Breast epithelium (tissue), 4 donors: ENCODE data around the gene PDE4D. TPM values are rescaled to one million over a fixed set of nuclear protein-coding genes. Genes with fewer than 3 reads are reported as not detected.

ENCODE experiments used
- DNase-seq, 2 donors: peaks; one replicate each; pipeline ENCODE4 v3.0.0-alpha.2; 2019; ENCODE audit warnings: low spot score in 2 of 2
- H3K27ac ChIP-seq, 2 donors: fragments of 200-600 bp; sonication (generic) in 1 of 2; one replicate each; pipeline ENCODE4 v1.5.1; 2016 to 2019; ENCODE audit warnings: mild to moderate bottlenecking in 1 of 2
- H3K27me3 ChIP-seq, 2 donors: fragments of 200-600 bp; sonication (generic) in 1 of 2; one replicate each; pipeline versions ENCODE4 v1.5.1 to v1.6.0; 2017 to 2019; ENCODE audit warnings: control low read depth in 1 of 2, mild to moderate bottlenecking in 1 of 2
- H3K36me3 ChIP-seq: fragments of 200-600 bp; one replicate; pipeline ENCODE4 v1.5.1; 2019
- H3K4me1 ChIP-seq, 2 donors: fragments of 200-600 bp; sonication (generic); one replicate each; pipeline ENCODE4 v1.5.1; 2016 to 2019; ENCODE audit warnings: control low read depth in 1 of 2
- H3K4me3 ChIP-seq, 3 donors: fragments of 200-600 bp; sonication (generic); 1 replicate in 2 of 3; 2 replicates in 1 of 3; pipeline ENCODE4 v1.5.1; 2016 to 2019; ENCODE audit warnings: mild to moderate bottlenecking in 3 of 3, moderate library complexity in 2 of 3
- H3K9me3 ChIP-seq, 2 donors: fragments of 200-600 bp; sonication (generic) in 1 of 2; one replicate each; pipeline ENCODE4 v1.5.1; 2016 to 2019; ENCODE audit warnings: control low read depth in 1 of 2
- CTCF ChIP-seq, 3 donors: fragments of 450-650 bp; IDR thresholded peaks; one replicate each; pipeline ENCODE4 v1.5.1; 2016 to 2017; ENCODE audit warnings: antibody characterized with exemption in 3 of 3, mild to moderate bottlenecking in 3 of 3, moderate library complexity in 3 of 3
- POLR2A ChIP-seq: fragments of 450-650 bp; IDR thresholded peaks from one replicate; pipeline ENCODE4 v1.6.1; 2016; ENCODE audit warnings: antibody characterized with exemption, mild to moderate bottlenecking, moderate library complexity
- POLR2AphosphoS5 ChIP-seq, 3 donors: sonication (generic); formaldehyde crosslinking; IDR thresholded peaks; one replicate each; pipeline ENCODE4 v1.6.1; 2017; ENCODE audit warnings: antibody characterized with exemption in 3 of 3
- intact Hi-C: fragments of 100-400 bp; cut with DNase I; formaldehyde crosslinking; loops from one replicate; pipeline ENCODE4 v1.15.1; 2023; ENCODE audit warnings: low total_unique reads
- total RNA-seq, 3 donors: library from RNA; depleted of rRNA; stranded (reverse); fragments of >200 nt; gene quantifications; one replicate each; pipeline ENCODE4 v1.1.0, GENCODE V29; 2016

Gene PDE4D
- total RNA-seq, 3 donors from 2014 or later: 14.4 to 37.4 (median 28.2) TPM

GRCh38 chr5:59724482-59725391, 168.8 kb downstream of the PDE4D start:
- H3K4me1 ChIP-seq: no peaks in the 10 kb centered on the region
- H3K4me3 ChIP-seq: no peak overlapping the region
- intact Hi-C loops: no loop called here
- no peak overlapping the region for H3K27ac ChIP-seq
- no peak for DNase-seq
- no peaks in the 10 kb centered on the region for H3K9me3 ChIP-seq
- H3K36me3 ChIP-seq: no peaks in the 10 kb centered on the region
- H3K27me3 ChIP-seq: no peaks in the 10 kb centered on the region
- TF ChIP-seq CTCF (IDR thresholded peaks at IDR 0.05) (peak in 1 of 3 donors; percentile 48), POLR2A (no peak)

GRCh38 chr5:59722874-59723273, 170.7 kb downstream of the PDE4D start:
- H3K9me3 ChIP-seq: no peaks in the 10 kb centered on the region
- no peak for DNase-seq
- TF ChIP-seq CTCF (IDR thresholded peaks at IDR 0.05) (no peak), POLR2A (no peak), POLR2AphosphoS5 (IDR thresholded peaks at IDR 0.05) (no peak)
- H3K27ac ChIP-seq: no peak overlapping the region
- H3K4me1 ChIP-seq: no peaks in the 10 kb centered on the region
- H3K36me3 ChIP-seq: no peaks in the 10 kb centered on the region
- intact Hi-C loops: no loop called here
- H3K4me3 ChIP-seq: no peak overlapping the region
- no peaks in the 10 kb centered on the region for H3K27me3 ChIP-seq

- no peak for DNase-seq
- Histone ChIP-seq H3K4me3 (no peak overlapping the region), H3K9me3 (no peaks in the 10 kb centered on the region), H3K27ac (no peak overlapping the region), H3K27me3 (no peaks in the 10 kb centered on the region), H3K4me1 (no peaks in the 10 kb centered on the region), H3K36me3 (no peaks in the 10 kb centered on the region)
- intact Hi-C loops: no loop called here
- TF ChIP-seq CTCF (IDR thresholded peaks at IDR 0.05): no peak
- no peak for TF ChIP-seq POLR2AphosphoS5 (IDR thresholded peaks at IDR 0.05)
- TF ChIP-seq POLR2A: no peak
Observed at GRCh38 chr5:59721741-59722140, 171.8 kb downstream of the PDE4D start.

GRCh38 chr5:59720063-59720462, 173.5 kb downstream of the PDE4D start:
- Histone ChIP-seq H3K27me3 (no peaks in the 10 kb centered on the region), H3K4me1 (no peaks in the 10 kb centered on the region), H3K36me3 (no peaks in the 10 kb centered on the region), H3K9me3 (no peaks in the 10 kb centered on the region), H3K4me3 (no peak overlapping the region), H3K27ac (no peak overlapping the region)
- DNase-seq: no peak
- intact Hi-C loops: no loop called here
- TF ChIP-seq CTCF (IDR thresholded peaks at IDR 0.05): no peak
- TF ChIP-seq POLR2AphosphoS5 (IDR thresholded peaks at IDR 0.05): no peak

GRCh38 chr5:59716966-59717500, 176.5 kb downstream of the PDE4D start:
- Histone ChIP-seq H3K27me3 (no peaks in the 10 kb centered on the region), H3K4me3 (no peak overlapping the region), H3K9me3 (peaks cover 0 to 20% of the 10 kb centered on the region in 2 donors), H3K27ac (no peak overlapping the region), H3K36me3 (no peaks in the 10 kb centered on the region), H3K4me1 (no peaks in the 10 kb centered on the region)
- TF ChIP-seq CTCF (IDR thresholded peaks at IDR 0.05) (no peak), POLR2AphosphoS5 (IDR thresholded peaks at IDR 0.05) (no peak), POLR2A (no peak)
- no peak for DNase-seq
- intact Hi-C loops: no loop called here
